NCI-H774 (cell line): ENCODE measurements around the gene SPRY2.
A peak's percentile ranks its signal among the peaks of the same experiment; 100 is the strongest.
"Not testable (repeated sequence)": the region's sequence is repeated elsewhere in the genome, so short reads cannot be mapped to it uniquely, and the experiment has no call there.

Experiments
- DNase-seq: peaks from one replicate; lab custom pipeline; 2025; lab: John Stamatoyannopoulos, UW

The SPRY2 gene

GRCh38 chr13:80348750-80349149 lies 7.8 kb upstream of the SPRY2 start:
- DNase-seq, result no peak

- no peak for DNase-seq
These were observed 7.4 kb upstream of the SPRY2 start for GRCh38 chr13:80348314-80348713.

- no peak for DNase-seq
These were observed 5.0 kb upstream of the SPRY2 start for GRCh38 chr13:80345771-80346510.

GRCh38 chr13:80344032-80344431 lies 3.1 kb upstream of the SPRY2 start:
- not testable (repeated sequence) for DNase-seq

- peak; percentile 33 for DNase-seq
These were observed 1.8 kb upstream of the SPRY2 start for GRCh38 chr13:80342471-80343371.

- DNase-seq, result no peak
These were observed 937 bp upstream of the SPRY2 start for GRCh38 chr13:80341756-80342370.

- DNase-seq, result no peak
These were observed 250 bp downstream of the SPRY2 start for GRCh38 chr13:80340651-80341100.

GRCh38 chr13:80339912-80340650 lies 845 bp downstream of the SPRY2 start:
- DNase-seq, result peak; percentile 10

- DNase-seq, result no peak
These were observed 1.4 kb downstream of the SPRY2 start for GRCh38 chr13:80339563-80339911.

- no peak for DNase-seq
These were observed 2.0 kb downstream of the SPRY2 start for GRCh38 chr13:80338781-80339562.

GRCh38 chr13:80337288-80338081 lies 3.4 kb downstream of the SPRY2 start:
- DNase-seq, result no peak

- DNase-seq, result no peak
These were observed 4.1 kb downstream of the SPRY2 start for GRCh38 chr13:80336776-80337287.

GRCh38 chr13:80336370-80336769 lies 4.6 kb downstream of the SPRY2 start:
- no peak for DNase-seq

- no peak for DNase-seq
These were observed 6.2 kb downstream of the SPRY2 start for GRCh38 chr13:80334597-80335260.

GRCh38 chr13:80331984-80332383 lies 8.9 kb downstream of the SPRY2 start:
- DNase-seq, result no peak

- no peak for DNase-seq
These were observed 11.7 kb downstream of the SPRY2 start for GRCh38 chr13:80329250-80329649.

- DNase-seq, result no peak
These were observed 21.9 kb downstream of the SPRY2 start for GRCh38 chr13:80319004-80319403.

- DNase-seq, result no peak
These were observed 25.9 kb downstream of the SPRY2 start for GRCh38 chr13:80314711-80315653.
